ENCODE measurements around the gene UNC93A.

DNA sequence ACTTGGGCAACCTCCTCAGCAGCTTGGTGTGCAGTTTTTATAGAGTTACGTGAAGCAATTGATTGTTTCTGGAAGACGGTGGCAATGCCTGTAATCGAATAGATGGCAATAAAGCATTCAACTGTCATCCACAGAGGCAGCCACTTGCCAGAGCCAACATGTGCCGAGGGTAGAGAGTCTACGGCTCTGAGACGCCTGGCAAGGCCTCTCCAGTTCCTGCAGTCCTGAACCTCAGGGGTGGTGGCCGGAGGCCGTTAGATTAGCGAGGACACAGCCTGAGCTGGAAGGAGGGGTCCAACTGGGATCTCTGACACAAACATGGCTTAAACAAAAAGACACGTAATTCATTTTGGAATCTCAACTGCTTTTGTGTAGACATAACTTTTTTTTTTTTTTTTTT lies 33.0 kb downstream of the UNC93A start:
- TF ChIP-seq, protein P1, sequence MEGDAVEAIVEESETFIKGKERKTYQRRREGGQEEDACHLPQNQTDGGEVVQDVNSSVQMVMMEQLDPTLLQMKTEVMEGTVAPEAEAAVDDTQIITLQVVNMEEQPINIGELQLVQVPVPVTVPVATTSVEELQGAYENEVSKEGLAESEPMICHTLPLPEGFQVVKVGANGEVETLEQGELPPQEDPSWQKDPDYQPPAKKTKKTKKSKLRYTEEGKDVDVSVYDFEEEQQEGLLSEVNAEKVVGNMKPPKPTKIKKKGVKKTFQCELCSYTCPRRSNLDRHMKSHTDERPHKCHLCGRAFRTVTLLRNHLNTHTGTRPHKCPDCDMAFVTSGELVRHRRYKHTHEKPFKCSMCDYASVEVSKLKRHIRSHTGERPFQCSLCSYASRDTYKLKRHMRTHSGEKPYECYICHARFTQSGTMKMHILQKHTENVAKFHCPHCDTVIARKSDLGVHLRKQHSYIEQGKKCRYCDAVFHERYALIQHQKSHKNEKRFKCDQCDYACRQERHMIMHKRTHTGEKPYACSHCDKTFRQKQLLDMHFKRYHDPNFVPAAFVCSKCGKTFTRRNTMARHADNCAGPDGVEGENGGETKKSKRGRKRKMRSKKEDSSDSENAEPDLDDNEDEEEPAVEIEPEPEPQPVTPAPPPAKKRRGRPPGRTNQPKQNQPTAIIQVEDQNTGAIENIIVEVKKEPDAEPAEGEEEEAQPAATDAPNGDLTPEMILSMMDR (conservative IDR thresholded peaks at IDR 0.05; ENCODE audit: low read depth, low read length): no peak
- no peak for TF ChIP-seq EZH2 (IDR thresholded peaks at IDR 0.05; ENCODE audit: borderline replicate concordance, low read depth, low read length, poor library complexity, severe bottlenecking)

Data from A673 (cell line).